Mesodermal cell (in vitro differentiated cells): ENCODE measurements around the gene VIPR2.

Source experiments
- H3K27ac ChIP-seq: 2 replicates; pipeline ENCODE4 v1.7.0; 2013; ENCODE audit warnings: mild to moderate bottlenecking, low read depth, low read length, moderate library complexity; ENCODE audit not compliant: severe bottlenecking
- H3K36me3 ChIP-seq: 2 replicates; pipeline ENCODE4 v1.7.1; 2013; ENCODE audit warnings: mild to moderate bottlenecking, low read length, moderate library complexity; ENCODE audit not compliant: control insufficient read depth, insufficient read depth
- H3K4me1 ChIP-seq: one replicate; pipeline ENCODE4 v1.7.1; 2013; ENCODE audit warnings: mild to moderate bottlenecking, low read length; ENCODE audit not compliant: insufficient read depth, control insufficient read depth, poor library complexity, severe bottlenecking
- H3K4me3 ChIP-seq: 2 replicates; pipeline ENCODE4 v1.7.0; 2013; ENCODE audit warnings: low read length, control low read depth, mild to moderate bottlenecking; ENCODE audit not compliant: insufficient read depth, poor library complexity, severe bottlenecking; ENCODE audit errors: extremely low read depth
- H3K9me3 ChIP-seq: 2 replicates; pipeline ENCODE4 v1.7.1; 2013; ENCODE audit warnings: mild to moderate bottlenecking, low read length, moderate library complexity; ENCODE audit not compliant: control insufficient read depth
- WGBS, 2 experiments: methylation state at CpG; one replicate each; pipeline ENCODE4 v1.1.5; 2013; ENCODE audit warnings: missing lambda C conversion rate in 2 of 2; ENCODE audit not compliant: insufficient coverage in 2 of 2; 5-methylcytosine and 5-hydroxymethylcytosine counted together

Gene VIPR2

GRCh38 chr7:158979635-158980351, 164.9 kb downstream of the VIPR2 start:
- Histone ChIP-seq H3K4me1 (no peaks in the 10 kb centered on the region), H3K36me3 (no peaks in the 10 kb centered on the region), H3K27ac (no peak overlapping the region), H3K9me3 (peaks cover 39% of the 10 kb centered on the region), H3K4me3 (no peak overlapping the region)
- WGBS, 2 experiments = 88 to 89% methylated on average over 21 of the region's 22 CpGs

GRCh38 chr7:158979023-158979529, 165.6 kb downstream of the VIPR2 start:
- Histone ChIP-seq H3K36me3 (no peaks in the 10 kb centered on the region), H3K4me1 (no peaks in the 10 kb centered on the region), H3K9me3 (peaks cover 38% of the 10 kb centered on the region), H3K4me3 (no peak overlapping the region), H3K27ac (no peak overlapping the region)
- 85 to 86% methylated on average over 18 of the region's 18 CpGs for WGBS, 2 experiments
